Neural cell (in vitro differentiated cells): ENCODE results near the gene NUDT21. TPM values are rescaled to one million over a fixed set of nuclear protein-coding genes. Genes with fewer than 3 reads are reported as not detected.

Experiments used
- H2AFZ ChIP-seq: fragments of 200-600, 300-800 bp; sonication (generic), shearing (Covaris generic); 2 replicates; pipeline ENCODE4 v1.6.0; 2014; ENCODE audit warnings: low read depth, mild to moderate bottlenecking, antibody characterized with exemption, low read length, moderate library complexity
- H3F3A ChIP-seq: fragments of 200-600 bp; shearing (Covaris generic); 2 replicates; pipeline ENCODE4 v1.6.1; 2016; ENCODE audit warnings: mild to moderate bottlenecking, moderate library complexity, mixed read lengths, antibody characterized with exemption, low read length; ENCODE audit not compliant: insufficient read depth, poor library complexity, severe bottlenecking
- H3K27ac ChIP-seq: fragments of 200-600, 300-800 bp; sonication (generic), shearing (Covaris generic); 2 replicates; pipeline ENCODE4 v1.5.1; 2014; ENCODE audit warnings: mild to moderate bottlenecking, low read length, moderate library complexity
- H3K27me3 ChIP-seq: fragments of 300-800, 200-600 bp; sonication (generic), shearing (Covaris generic); 2 replicates; pipeline ENCODE4 v1.6.0; 2014; ENCODE audit warnings: mild to moderate bottlenecking, low read depth, low read length, moderate library complexity; ENCODE audit not compliant: insufficient read depth
- H3K36me3 ChIP-seq: fragments of 300-800, 200-600 bp; sonication (generic), shearing (Covaris generic); 2 replicates; pipeline ENCODE4 v1.5.1; 2014; ENCODE audit warnings: mild to moderate bottlenecking, antibody characterized with exemption, low read length, moderate library complexity; ENCODE audit not compliant: insufficient read depth
- H3K4me2 ChIP-seq: fragments of 300-800, 200-600 bp; sonication (generic), shearing (Covaris generic); 2 replicates; pipeline ENCODE4 v1.6.0; 2014; ENCODE audit warnings: mild to moderate bottlenecking, low read length
- H3K4me3 ChIP-seq: fragments of 300-800, 200-600 bp; sonication (generic), shearing (Covaris generic); 2 replicates; pipeline ENCODE4 v1.5.1; 2014; ENCODE audit warnings: mild to moderate bottlenecking, low read length, moderate library complexity
- H3K79me2 ChIP-seq: fragments of 200-600 bp; shearing (Covaris generic); replicated peaks from 2 replicates; pipeline ENCODE4 v1.6.0; 2014; ENCODE audit warnings: mild to moderate bottlenecking, low read length, moderate library complexity; ENCODE audit not compliant: insufficient read depth
- H3K9ac ChIP-seq: fragments of 300-800, 200-600 bp; sonication (generic), shearing (Covaris generic); 2 replicates; pipeline ENCODE4 v1.6.1; 2016; ENCODE audit warnings: mild to moderate bottlenecking, low read length, mixed read lengths
- H3K9me2 ChIP-seq: fragments of 200-600 bp; shearing (Covaris generic); 2 replicates; pipeline ENCODE4 v1.6.1; 2016; ENCODE audit warnings: mild to moderate bottlenecking, low read length, mixed read lengths; ENCODE audit not compliant: insufficient read depth
- H3K9me3 ChIP-seq: fragments of 200-600, 300-800 bp; sonication (generic), shearing (Covaris generic); 2 replicates; pipeline ENCODE4 v1.6.1; 2016; ENCODE audit warnings: mild to moderate bottlenecking, mixed run types, low read length, moderate library complexity, mixed read lengths
- H4K20me1 ChIP-seq: fragments of 200-600 bp; shearing (Covaris generic); 2 replicates; pipeline ENCODE4 v1.6.1; 2016; ENCODE audit warnings: mild to moderate bottlenecking, mixed run types; ENCODE audit not compliant: insufficient read depth
- EP300 ChIP-seq: fragments of 450-650 bp; conservative IDR thresholded peaks from 2 replicates; pipeline ENCODE4 v1.6.1; 2014; ENCODE audit warnings: antibody characterized with exemption, mild to moderate bottlenecking, moderate library complexity; ENCODE audit not compliant: poor library complexity, severe bottlenecking
- EZH2 ChIP-seq: fragments of 200-600, 300-800 bp; shearing (Covaris generic), sonication (generic); IDR thresholded peaks from 2 replicates; pipeline ENCODE4 v1.6.1; 2014; ENCODE audit warnings: antibody characterized with exemption, low read length, borderline replicate concordance, mild to moderate bottlenecking; ENCODE audit not compliant: insufficient read depth, poor library complexity, severe bottlenecking
- MXI1 ChIP-seq: fragments of 450-650 bp; conservative IDR thresholded peaks from 2 replicates; pipeline ENCODE4 v1.6.1; 2014; ENCODE audit warnings: antibody characterized with exemption, mild to moderate bottlenecking; ENCODE audit not compliant: poor library complexity, severe bottlenecking
- POLR2AphosphoS5 ChIP-seq: IDR thresholded peaks from 2 replicates; pipeline ENCODE4 v1.6.1; 2012
- RAD21 ChIP-seq: fragments of 450-650 bp; conservative IDR thresholded peaks from 2 replicates; pipeline ENCODE4 v1.6.1; 2014; ENCODE audit warnings: antibody characterized with exemption, mild to moderate bottlenecking, moderate library complexity
- SMC3 ChIP-seq: fragments of 450-650 bp; conservative IDR thresholded peaks from 2 replicates; pipeline ENCODE4 v1.6.1; 2014; ENCODE audit warnings: antibody characterized with exemption, mild to moderate bottlenecking, moderate library complexity; ENCODE audit not compliant: poor library complexity
- TAF1 ChIP-seq: IDR thresholded peaks from 2 replicates; pipeline ENCODE4 v1.6.1; 2012; ENCODE audit warnings: low read depth
- polyA plus RNA-seq: library from polyadenylated mRNA; depleted of rRNA; stranded (reverse); fragments of >200 nt; gene quantifications from 2 replicates; pipeline ENCODE4 v1.2.3, GENCODE V29; 2014
- TF ChIP-seq, protein P1 (sequence below): IDR thresholded peaks from 2 replicates; pipeline ENCODE4 v1.6.1; 2012; ENCODE audit warnings: borderline replicate concordance
- TF ChIP-seq, protein P2 (sequence below): fragments of 450-650 bp; IDR thresholded peaks from 2 replicates; pipeline ENCODE4 v1.5.1; 2014; ENCODE audit warnings: antibody characterized with exemption, mild to moderate bottlenecking, moderate library complexity; ENCODE audit not compliant: poor library complexity, severe bottlenecking

The NUDT21 gene
- polyA plus RNA-seq, 1 donor from 2014 or later = 192 TPM

DNA sequence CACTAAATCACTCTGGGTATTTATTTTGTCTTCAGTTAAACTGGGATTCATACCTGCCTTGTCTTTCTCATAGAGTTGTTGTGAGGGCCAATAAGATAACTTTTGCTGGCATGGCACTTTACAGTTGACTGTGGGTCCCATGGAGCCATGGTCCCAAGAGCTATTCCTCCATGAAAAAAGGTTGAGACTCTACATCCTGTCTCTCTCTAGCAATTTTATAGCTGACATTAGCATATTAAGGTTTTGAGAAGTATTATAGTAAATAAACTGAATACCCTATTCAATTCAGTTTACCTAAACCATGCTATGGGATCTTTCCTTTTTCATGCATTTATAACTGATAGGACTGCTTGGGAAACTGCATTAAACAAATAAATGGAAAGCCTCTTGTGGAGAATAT is 17.7 kb upstream of the NUDT21 start:
- no peak overlapping the region for H2AFZ ChIP-seq
- no peak for TF ChIP-seq MXI1
- TF ChIP-seq, protein P1, sequence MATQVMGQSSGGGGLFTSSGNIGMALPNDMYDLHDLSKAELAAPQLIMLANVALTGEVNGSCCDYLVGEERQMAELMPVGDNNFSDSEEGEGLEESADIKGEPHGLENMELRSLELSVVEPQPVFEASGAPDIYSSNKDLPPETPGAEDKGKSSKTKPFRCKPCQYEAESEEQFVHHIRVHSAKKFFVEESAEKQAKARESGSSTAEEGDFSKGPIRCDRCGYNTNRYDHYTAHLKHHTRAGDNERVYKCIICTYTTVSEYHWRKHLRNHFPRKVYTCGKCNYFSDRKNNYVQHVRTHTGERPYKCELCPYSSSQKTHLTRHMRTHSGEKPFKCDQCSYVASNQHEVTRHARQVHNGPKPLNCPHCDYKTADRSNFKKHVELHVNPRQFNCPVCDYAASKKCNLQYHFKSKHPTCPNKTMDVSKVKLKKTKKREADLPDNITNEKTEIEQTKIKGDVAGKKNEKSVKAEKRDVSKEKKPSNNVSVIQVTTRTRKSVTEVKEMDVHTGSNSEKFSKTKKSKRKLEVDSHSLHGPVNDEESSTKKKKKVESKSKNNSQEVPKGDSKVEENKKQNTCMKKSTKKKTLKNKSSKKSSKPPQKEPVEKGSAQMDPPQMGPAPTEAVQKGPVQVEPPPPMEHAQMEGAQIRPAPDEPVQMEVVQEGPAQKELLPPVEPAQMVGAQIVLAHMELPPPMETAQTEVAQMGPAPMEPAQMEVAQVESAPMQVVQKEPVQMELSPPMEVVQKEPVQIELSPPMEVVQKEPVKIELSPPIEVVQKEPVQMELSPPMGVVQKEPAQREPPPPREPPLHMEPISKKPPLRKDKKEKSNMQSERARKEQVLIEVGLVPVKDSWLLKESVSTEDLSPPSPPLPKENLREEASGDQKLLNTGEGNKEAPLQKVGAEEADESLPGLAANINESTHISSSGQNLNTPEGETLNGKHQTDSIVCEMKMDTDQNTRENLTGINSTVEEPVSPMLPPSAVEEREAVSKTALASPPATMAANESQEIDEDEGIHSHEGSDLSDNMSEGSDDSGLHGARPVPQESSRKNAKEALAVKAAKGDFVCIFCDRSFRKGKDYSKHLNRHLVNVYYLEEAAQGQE = no peak
- no peak for TF ChIP-seq EZH2
- no peak for TF ChIP-seq TAF1
- TF ChIP-seq RAD21 = no peak
- TF ChIP-seq POLR2AphosphoS5 = no peak
- TF ChIP-seq EP300 = no peak
- TF ChIP-seq SMC3 = no peak
- TF ChIP-seq, protein P2, sequence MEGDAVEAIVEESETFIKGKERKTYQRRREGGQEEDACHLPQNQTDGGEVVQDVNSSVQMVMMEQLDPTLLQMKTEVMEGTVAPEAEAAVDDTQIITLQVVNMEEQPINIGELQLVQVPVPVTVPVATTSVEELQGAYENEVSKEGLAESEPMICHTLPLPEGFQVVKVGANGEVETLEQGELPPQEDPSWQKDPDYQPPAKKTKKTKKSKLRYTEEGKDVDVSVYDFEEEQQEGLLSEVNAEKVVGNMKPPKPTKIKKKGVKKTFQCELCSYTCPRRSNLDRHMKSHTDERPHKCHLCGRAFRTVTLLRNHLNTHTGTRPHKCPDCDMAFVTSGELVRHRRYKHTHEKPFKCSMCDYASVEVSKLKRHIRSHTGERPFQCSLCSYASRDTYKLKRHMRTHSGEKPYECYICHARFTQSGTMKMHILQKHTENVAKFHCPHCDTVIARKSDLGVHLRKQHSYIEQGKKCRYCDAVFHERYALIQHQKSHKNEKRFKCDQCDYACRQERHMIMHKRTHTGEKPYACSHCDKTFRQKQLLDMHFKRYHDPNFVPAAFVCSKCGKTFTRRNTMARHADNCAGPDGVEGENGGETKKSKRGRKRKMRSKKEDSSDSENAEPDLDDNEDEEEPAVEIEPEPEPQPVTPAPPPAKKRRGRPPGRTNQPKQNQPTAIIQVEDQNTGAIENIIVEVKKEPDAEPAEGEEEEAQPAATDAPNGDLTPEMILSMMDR = no peak
- H3K27ac ChIP-seq = no peak overlapping the region
- no peaks in the 10 kb centered on the region for H3K27me3 ChIP-seq
- no peak overlapping the region for H3K4me2 ChIP-seq
- H3K9me3 ChIP-seq = no peaks in the 10 kb centered on the region
- no peak overlapping the region for H3K4me3 ChIP-seq
- no peaks in the 10 kb centered on the region for H3F3A ChIP-seq
- peaks cover 14% of the 10 kb centered on the region for H3K36me3 ChIP-seq
- H3K9ac ChIP-seq = no peak overlapping the region
- H3K79me2 ChIP-seq = no peaks in the 10 kb centered on the region
- H4K20me1 ChIP-seq = no peaks in the 10 kb centered on the region
- no peaks in the 10 kb centered on the region for H3K9me2 ChIP-seq

DNA sequence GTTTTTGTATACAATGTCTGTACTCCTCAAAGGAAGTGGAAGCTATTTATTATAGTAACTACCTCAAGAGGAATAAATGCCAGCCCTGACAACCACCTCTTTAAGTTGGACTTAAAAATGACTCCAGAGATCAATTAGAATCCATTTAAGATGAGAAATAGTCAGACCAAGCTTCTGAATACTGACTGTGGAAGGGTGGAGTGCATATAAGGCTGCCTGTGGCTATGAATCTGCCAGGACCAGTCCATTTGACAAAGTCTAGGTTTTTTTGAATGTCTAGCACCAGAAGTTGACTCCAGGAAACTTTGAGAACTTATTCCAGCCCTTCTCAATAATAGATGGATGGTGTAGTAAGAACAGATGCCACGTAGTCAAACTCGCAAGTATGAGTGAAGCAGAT is 15.2 kb upstream of the NUDT21 start:
- Histone ChIP-seq H3K27me3 (no peaks in the 10 kb centered on the region), H2AFZ (no peak overlapping the region), H3K9ac (no peak overlapping the region), H3K27ac (no peak overlapping the region), H3K79me2 (no peaks in the 10 kb centered on the region), H3K4me3 (no peak overlapping the region), H4K20me1 (no peaks in the 10 kb centered on the region), H3K9me2 (no peaks in the 10 kb centered on the region), H3K36me3 (peaks cover 22% of the 10 kb centered on the region), H3F3A (no peaks in the 10 kb centered on the region), H3K9me3 (no peaks in the 10 kb centered on the region), H3K4me2 (no peak overlapping the region)
- TF ChIP-seq, protein P2 = no peak
- no peak for TF ChIP-seq EP300
- no peak for TF ChIP-seq POLR2AphosphoS5
- TF ChIP-seq, protein P1 = no peak
- TF ChIP-seq RAD21 = no peak
- TF ChIP-seq SMC3 = no peak
- TF ChIP-seq TAF1 = no peak
- no peak for TF ChIP-seq EZH2
- TF ChIP-seq MXI1 = no peak
